HEK293T (cell line): Measurements from ENCODE around the gene HIC1.

Source experiments
- CTCF ChIA-PET: fragments of 350-600 bp; formaldehyde crosslinking; extraction: SDS; loops from one replicate; lab custom pipeline; 2021; ENCODE audit warnings: antibody characterized with exemption, inconsistent platforms; lab: Yijun Ruan, JAX
- POLR2A ChIA-PET: fragments of 350-600 bp; formaldehyde crosslinking; extraction: SDS; loops from one replicate; lab custom pipeline; 2020; ENCODE audit warnings: antibody characterized with exemption, inconsistent platforms; lab: Yijun Ruan, JAX
- DNase-seq: peaks from one replicate; pipeline ENCODE4 v3.0.0; 2012; ENCODE audit warnings: mixed read lengths; ENCODE audit errors: extremely low spot score
- ARNT ChIP-seq: fragments of 450-650 bp; IDR thresholded peaks from 2 replicates; pipeline ENCODE4 v1.6.1; 2017; ENCODE audit warnings: mild to moderate bottlenecking
- BHLHE40 ChIP-seq: fragments of 450-650 bp; IDR thresholded peaks from 2 replicates; pipeline ENCODE4 v1.6.1; 2016; ENCODE audit warnings: mild to moderate bottlenecking, moderate library complexity, borderline replicate concordance
- CTBP1 ChIP-seq: fragments of 450-650 bp; IDR thresholded peaks from 2 replicates; pipeline ENCODE4 v1.6.1; 2016; ENCODE audit warnings: borderline replicate concordance
- ELF4 ChIP-seq: fragments of 450-650 bp; IDR thresholded peaks from 2 replicates; pipeline ENCODE4 v1.6.1; 2017; ENCODE audit warnings: antibody characterized with exemption
- FOXA1 ChIP-seq: fragments of 450-650 bp; IDR thresholded peaks from 2 replicates; pipeline ENCODE4 v1.6.1; 2016; ENCODE audit warnings: mild to moderate bottlenecking
- FOXK2 ChIP-seq: fragments of 450-650 bp; IDR thresholded peaks from 2 replicates; pipeline ENCODE4 v1.6.1; 2016; ENCODE audit warnings: mild to moderate bottlenecking
- FOXM1 ChIP-seq: fragments of 450-650 bp; IDR thresholded peaks from 2 replicates; pipeline ENCODE4 v1.6.1; 2017; ENCODE audit warnings: mild to moderate bottlenecking, borderline replicate concordance
- HDGF ChIP-seq: fragments of 450-650 bp; IDR thresholded peaks from 2 replicates; pipeline ENCODE4 v1.6.1; 2017; ENCODE audit warnings: antibody characterized with exemption, borderline replicate concordance
- L3MBTL2 ChIP-seq: fragments of 450-650 bp; conservative IDR thresholded peaks from 2 replicates; pipeline ENCODE4 v1.6.1; 2016; ENCODE audit warnings: mild to moderate bottlenecking
- LEF1 ChIP-seq: fragments of 450-650 bp; IDR thresholded peaks from 2 replicates; pipeline ENCODE4 v1.6.1; 2017; ENCODE audit warnings: mild to moderate bottlenecking, borderline replicate concordance
- NFRKB ChIP-seq: fragments of 450-650 bp; IDR thresholded peaks from 2 replicates; pipeline ENCODE4 v1.6.1; 2016; ENCODE audit warnings: mild to moderate bottlenecking, moderate library complexity
- PKNOX1 ChIP-seq: fragments of 450-650 bp; IDR thresholded peaks from 2 replicates; pipeline ENCODE4 v1.6.1; 2016
- SP1 ChIP-seq: fragments of 450-650 bp; IDR thresholded peaks from 2 replicates; pipeline ENCODE4 v1.6.1; 2017
- SUZ12 ChIP-seq: fragments of 450-650 bp; IDR thresholded peaks from 2 replicates; pipeline ENCODE4 v1.6.1; 2016; ENCODE audit warnings: mild to moderate bottlenecking
- TARDBP ChIP-seq: fragments of 450-650 bp; IDR thresholded peaks from 2 replicates; pipeline ENCODE4 v1.6.1; 2016
- ZNF384 ChIP-seq: fragments of 450-650 bp; IDR thresholded peaks from 2 replicates; pipeline ENCODE4 v1.6.1; 2016

The HIC1 gene

GRCh38 chr17:2076087-2076984 is 21.4 kb downstream of the HIC1 start:
- CTCF ChIA-PET: interaction anchor here (0.7 kb wide), 1 partner anchor 12 kb away, joined by 4 read pairs; no protein-coding TSS in a partner anchor
- POLR2A ChIA-PET: interaction anchor here (0.9 kb wide), 1 partner anchor 260 kb away, joined by 3 read pairs; no protein-coding TSS in a partner anchor
- TF ChIP-seq HDGF (no peak), ZNF384 (no peak), LEF1 (no peak), ELF4 (no peak), CTBP1 (no peak), FOXA1 (no peak), PKNOX1 (no peak), ARNT (no peak), FOXM1 (no peak), SP1 (no peak), SUZ12 (no peak), BHLHE40 (no peak), FOXK2 (no peak), TARDBP (no peak), L3MBTL2 (no peak), NFRKB (no peak)
- DNase-seq: no peak

- no peak for DNase-seq
- TF ChIP-seq SP1 (no peak), NFRKB (no peak), ARNT (no peak), LEF1 (no peak), TARDBP (no peak), CTBP1 (no peak), FOXK2 (no peak), PKNOX1 (no peak), SUZ12 (no peak), FOXM1 (no peak), ELF4 (no peak), L3MBTL2 (no peak), BHLHE40 (no peak), HDGF (no peak), FOXA1 (no peak)
- ChIA-PET POLR2A (no interaction called here), CTCF (no interaction called here)
Observed at GRCh38 chr17:2077040-2077439, 22.1 kb downstream of the HIC1 start.

GRCh38 chr17:2081564-2081963 is 26.7 kb downstream of the HIC1 start:
- TF ChIP-seq FOXK2 (no peak), FOXA1 (no peak), L3MBTL2 (no peak), CTBP1 (no peak), ELF4 (no peak), FOXM1 (no peak), SP1 (no peak), HDGF (no peak), TARDBP (no peak), BHLHE40 (no peak), SUZ12 (no peak), LEF1 (no peak), NFRKB (no peak), ARNT (no peak), PKNOX1 (no peak), ZNF384 (no peak)
- ChIA-PET CTCF (no interaction called here), POLR2A (interaction anchor here (1.1 kb wide), 1 partner anchor 90 kb away, joined by 3 read pairs; no protein-coding TSS in a partner anchor)
- DNase-seq: no peak

- no peak for TF ChIP-seq FOXA1
- no peak for TF ChIP-seq FOXK2
- no peak for TF ChIP-seq LEF1
- no peak for TF ChIP-seq ELF4
- TF ChIP-seq HDGF: no peak
- no peak for TF ChIP-seq SP1
- TF ChIP-seq ARNT: no peak
- no peak for TF ChIP-seq SUZ12
- TF ChIP-seq CTBP1: no peak
- TF ChIP-seq FOXM1: no peak
- TF ChIP-seq BHLHE40: no peak
- no peak for TF ChIP-seq PKNOX1
- TF ChIP-seq NFRKB: no peak
- TF ChIP-seq L3MBTL2: no peak
- no peak for TF ChIP-seq ZNF384
- no peak for TF ChIP-seq TARDBP
- ChIA-PET CTCF (no interaction called here), POLR2A (interaction anchor here (0.6 to 1.1 kb wide), 2 partner anchors 90 to 537 kb away, joined by 3 read pairs; no protein-coding TSS in a partner anchor)
- DNase-seq: no peak
Observed at GRCh38 chr17:2082003-2082781, 27.3 kb downstream of the HIC1 start.
